SJCRH30 (cell line): Measurements from ENCODE around the gene SVBP. TPM values are rescaled to one million over a fixed set of nuclear protein-coding genes. Genes with fewer than 3 reads are reported as not detected.
"Not testable (repeated sequence)": the region's sequence is repeated elsewhere in the genome, so short reads cannot be mapped to it uniquely, and the experiment has no call there.

Source experiments
- DNase-seq, 2 experiments: peaks; one replicate each; pipeline ENCODE4 v3.0.0-alpha.2; 2015 to 2020
- H3K27ac ChIP-seq: fragments of 250-450 bp; sonication (Bioruptor Pico); 2 replicates; pipeline ENCODE4 v1.5.1; 2020; ENCODE audit warnings: mild to moderate bottlenecking, moderate library complexity
- H3K27me3 ChIP-seq: fragments of 250-450 bp; sonication (Bioruptor Pico); 2 replicates; pipeline ENCODE4 v1.5.1; 2020; ENCODE audit warnings: mild to moderate bottlenecking, moderate library complexity
- H3K36me3 ChIP-seq: fragments of 250-450 bp; sonication (Bioruptor Pico); 2 replicates; pipeline ENCODE4 v1.5.1; 2020; ENCODE audit warnings: mild to moderate bottlenecking, moderate library complexity
- H3K4me1 ChIP-seq: fragments of 250-450 bp; sonication (Bioruptor Pico); 2 replicates; pipeline ENCODE4 v1.5.1; 2020; ENCODE audit warnings: mild to moderate bottlenecking, moderate library complexity
- H3K4me3 ChIP-seq: fragments of 250-450 bp; sonication (Bioruptor Pico); 2 replicates; pipeline ENCODE4 v1.5.1; 2020; ENCODE audit warnings: mild to moderate bottlenecking, moderate library complexity
- H3K9me3 ChIP-seq: fragments of 250-450 bp; sonication (Bioruptor Pico); replicated peaks from 2 replicates; pipeline ENCODE4 v1.5.1; 2020; ENCODE audit warnings: mild to moderate bottlenecking, moderate library complexity
- total RNA-seq: library from RNA; depleted of rRNA; stranded (reverse); fragments of >200 nt; shearing (Covaris generic); gene quantifications from 2 replicates; pipeline ENCODE4 v1.2.3, GENCODE V29; 2014

The SVBP gene
- total RNA-seq, 1 experiment from 2014 or later = 45.3 TPM

DNA sequence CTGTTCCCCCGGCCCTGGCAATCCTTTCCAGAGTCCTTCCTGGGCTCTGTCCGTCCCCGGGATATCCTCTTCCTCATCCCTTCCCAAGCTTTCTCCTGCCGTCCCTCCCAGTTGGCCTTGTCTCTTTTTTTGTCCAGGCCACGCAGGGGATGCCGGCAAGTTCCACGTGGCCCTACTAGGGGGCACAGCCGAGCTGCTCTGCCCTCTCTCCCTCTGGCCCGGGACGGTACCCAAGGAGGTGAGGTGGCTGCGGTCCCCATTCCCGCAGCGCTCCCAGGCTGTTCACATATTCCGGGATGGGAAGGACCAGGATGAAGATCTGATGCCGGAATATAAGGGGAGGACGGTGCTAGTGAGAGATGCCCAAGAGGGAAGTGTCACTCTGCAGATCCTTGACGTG lies 13.4 kb upstream of the SVBP start:
- no peaks in the 10 kb centered on the region for H3K27me3 ChIP-seq
- H3K27ac ChIP-seq = no peak overlapping the region
- H3K4me3 ChIP-seq = no peak overlapping the region
- no peaks in the 10 kb centered on the region for H3K36me3 ChIP-seq
- no peak for DNase-seq
- H3K4me1 ChIP-seq = peaks cover 20% of the 10 kb centered on the region
- H3K9me3 ChIP-seq = no peaks in the 10 kb centered on the region

GRCh38 chr1:42825036-42825851 lies 8.0 kb upstream of the SVBP start:
- Histone ChIP-seq H3K27me3 (no peaks in the 10 kb centered on the region), H3K4me1 (peaks cover 26% of the 10 kb centered on the region)

DNA sequence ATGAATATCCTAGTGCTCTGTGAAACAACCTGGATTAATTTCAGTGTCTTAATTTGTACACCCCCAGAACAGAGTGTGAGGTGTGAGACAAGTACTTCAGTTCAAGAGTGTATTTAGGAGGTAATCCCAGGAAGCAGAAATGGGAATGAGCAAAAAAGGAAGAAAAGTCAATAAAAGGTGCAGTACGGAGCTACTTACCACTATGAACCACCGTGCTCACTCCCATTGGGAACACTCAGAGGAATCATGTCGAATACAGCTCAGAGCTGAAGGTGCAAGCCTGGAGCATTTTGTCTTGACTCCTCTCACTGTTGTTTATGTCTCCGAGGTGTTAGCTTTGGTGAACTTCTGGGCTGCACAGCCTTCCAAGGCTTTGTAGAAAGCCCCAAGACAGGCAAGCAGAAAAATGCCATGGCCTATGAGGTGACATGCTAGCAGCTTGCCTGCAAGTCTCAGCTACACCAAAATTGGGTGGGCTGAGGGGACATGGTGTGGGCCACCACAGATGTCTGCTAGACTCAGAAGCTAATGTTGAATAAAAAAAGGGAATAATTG lies 7.4 kb upstream of the SVBP start:
- Histone ChIP-seq H3K36me3 (no peaks in the 10 kb centered on the region), H3K27me3 (no peaks in the 10 kb centered on the region), H3K9me3 (no peaks in the 10 kb centered on the region), H3K27ac (peak overlapping the region; percentile 24; the same call in 1 of the 2 replicates), H3K4me3 (peak overlapping the region; percentile 47), H3K4me1 (peaks cover 26% of the 10 kb centered on the region)
- DNase-seq = peak in 1 of 2 experiments; percentile 42

More at GRCh38 chr1:42825036-42825851, 8.0 kb upstream of the SVBP start:
- no peaks in the 10 kb centered on the region for H3K36me3 ChIP-seq
- H3K27ac ChIP-seq = no peak overlapping the region
- no peaks in the 10 kb centered on the region for H3K9me3 ChIP-seq
- peak; percentile 48 to 62 for DNase-seq
- no peak overlapping the region; the same call in 1 of the 2 replicates for H3K4me3 ChIP-seq

- H3K27ac ChIP-seq = peak overlapping the region; percentile 24
- DNase-seq = peak in 1 of 2 experiments; percentile 23
- peaks cover 28% of the 10 kb centered on the region for H3K4me1 ChIP-seq
- H3K4me3 ChIP-seq = no peak overlapping the region
- H3K9me3 ChIP-seq = no peaks in the 10 kb centered on the region
- H3K27me3 ChIP-seq = no peaks in the 10 kb centered on the region
- no peaks in the 10 kb centered on the region for H3K36me3 ChIP-seq
Observed at GRCh38 chr1:42822800-42823392, 5.7 kb upstream of the SVBP start.

DNA sequence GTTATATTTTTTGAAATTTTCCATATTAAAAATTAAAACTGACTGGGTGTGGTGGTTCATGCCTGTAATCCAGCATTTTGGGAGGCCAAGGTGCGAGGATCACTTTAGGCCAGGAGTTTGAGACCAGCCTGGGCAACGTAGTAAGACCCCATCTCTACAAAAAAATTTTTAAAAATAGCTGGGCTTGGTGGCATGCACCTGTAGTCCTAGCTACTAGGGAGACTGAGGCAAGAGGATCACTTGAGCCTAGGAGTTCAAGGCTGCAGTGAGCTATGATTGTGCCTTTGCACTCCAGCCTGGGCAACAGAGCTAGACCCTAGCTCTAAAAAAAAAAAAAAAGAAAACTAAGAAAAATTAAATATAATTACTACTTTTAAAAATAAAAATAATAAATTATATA lies 4.5 kb upstream of the SVBP start:
- Histone ChIP-seq H3K36me3 (no peaks in the 10 kb centered on the region), H3K27me3 (no peaks in the 10 kb centered on the region), H3K9me3 (no peaks in the 10 kb centered on the region), H3K27ac (no peak overlapping the region), H3K4me3 (no peak overlapping the region), H3K4me1 (peaks cover 33% of the 10 kb centered on the region)
- DNase-seq = no peak

GRCh38 chr1:42820813-42821212 lies 3.6 kb upstream of the SVBP start:
- H3K27me3 ChIP-seq = no peaks in the 10 kb centered on the region
- peaks cover 37% of the 10 kb centered on the region for H3K4me1 ChIP-seq
- no peaks in the 10 kb centered on the region for H3K36me3 ChIP-seq
- no peak for DNase-seq
- no peaks in the 10 kb centered on the region for H3K9me3 ChIP-seq
- H3K4me3 ChIP-seq = no peak overlapping the region
- H3K27ac ChIP-seq = no peak overlapping the region

DNA sequence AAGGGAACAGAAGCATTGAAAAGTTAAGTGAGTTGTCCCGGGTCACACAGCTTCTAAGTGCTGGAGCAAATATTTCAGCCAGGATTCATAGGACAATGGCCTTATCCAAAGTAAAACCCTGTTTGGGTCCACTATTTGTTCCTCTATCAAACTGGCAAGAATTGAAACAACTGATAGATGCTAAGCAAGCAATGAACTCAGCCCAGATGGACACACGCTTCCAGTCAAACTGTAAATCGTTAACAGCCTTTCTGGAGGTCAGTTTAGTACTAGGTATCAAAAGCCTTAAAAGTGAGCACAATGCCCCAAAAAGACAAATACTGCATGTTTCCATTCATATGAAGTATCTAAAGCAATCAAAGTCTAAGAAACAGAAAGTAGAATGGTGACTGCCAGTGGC lies 779 bp upstream of the SVBP start:
- DNase-seq = no peak
- Histone ChIP-seq H3K36me3 (0 out of 2 replicates have a peak, but pooled peaks cover 3% of the 10 kb centered on the region), H3K4me3 (peak overlapping the region; percentile 98), H3K27me3 (no peaks in the 10 kb centered on the region), H3K4me1 (peaks cover 20% of the 10 kb centered on the region), H3K9me3 (no peaks in the 10 kb centered on the region), H3K27ac (no peak overlapping the region)

GRCh38 chr1:42817440-42817767 lies 207 bp upstream of the SVBP start:
- no peaks in the 10 kb centered on the region for H3K9me3 ChIP-seq
- DNase-seq = no peak
- H3K27ac ChIP-seq = peak overlapping the region; percentile 96
- peak overlapping the region; percentile 98 for H3K4me3 ChIP-seq
- H3K4me1 ChIP-seq = peaks cover 14% of the 10 kb centered on the region
- H3K36me3 ChIP-seq = peaks cover 3% of the 10 kb centered on the region; the same call in 1 of the 2 replicates
- H3K27me3 ChIP-seq = no peaks in the 10 kb centered on the region

DNA sequence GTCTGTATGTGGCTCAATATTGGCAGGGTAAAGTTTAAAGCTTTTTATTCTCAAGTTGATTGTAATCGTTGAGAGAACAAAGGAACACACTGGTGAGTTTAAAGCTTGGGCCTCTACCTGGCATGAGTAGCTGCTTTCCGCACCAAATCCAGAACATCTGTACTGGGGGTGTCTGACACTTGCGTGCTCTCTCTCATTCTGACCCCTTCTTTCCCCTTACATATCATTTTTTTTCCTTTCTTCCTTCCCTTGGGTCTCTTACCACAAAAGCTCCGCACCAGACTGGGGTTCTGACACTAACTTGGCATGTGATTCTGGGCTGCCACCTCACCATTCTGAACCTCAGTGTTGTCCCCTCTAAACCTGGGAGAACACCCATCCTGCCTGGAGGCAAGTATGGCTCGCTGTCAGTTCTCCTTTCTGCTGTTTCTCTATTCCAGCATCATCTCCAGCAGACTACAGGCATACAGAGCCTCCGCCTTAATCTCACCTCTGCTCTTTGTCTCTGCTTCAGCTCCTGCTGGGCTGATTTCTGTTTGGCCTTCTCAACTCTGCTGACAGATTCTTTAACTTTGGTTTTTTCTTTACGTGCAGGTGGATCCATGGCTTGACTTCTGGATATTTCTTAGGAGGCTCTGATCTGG lies 1.1 kb downstream of the SVBP start:
- Histone ChIP-seq H3K27ac (peak overlapping the region; percentile 96), H3K4me1 (peaks cover 14% of the 10 kb centered on the region), H3K27me3 (no peaks in the 10 kb centered on the region), H3K9me3 (no peaks in the 10 kb centered on the region), H3K4me3 (peak overlapping the region; percentile 98), H3K36me3 (peaks cover 3% of the 10 kb centered on the region; the same call in 1 of the 2 replicates)
- DNase-seq = peak in 1 of 2 experiments; percentile 30

- H3K36me3 ChIP-seq, H3K27me3 ChIP-seq, H3K27ac ChIP-seq, DNase-seq, H3K4me3 ChIP-seq, H3K9me3 ChIP-seq: not testable (repeated sequence)
- peaks cover 14% of the 10 kb centered on the region for H3K4me1 ChIP-seq
Observed at GRCh38 chr1:42814815-42815214, 2.4 kb downstream of the SVBP start.

- H3K27me3 ChIP-seq = no peaks in the 10 kb centered on the region
- H3K36me3 ChIP-seq = no peaks in the 10 kb centered on the region; the same call in 1 of the 2 replicates
- H3K9me3 ChIP-seq = no peaks in the 10 kb centered on the region; the same call in 1 of the 2 replicates
- H3K27ac ChIP-seq = peak overlapping the region; percentile 67
- no peak overlapping the region for H3K4me3 ChIP-seq
- peaks cover 18% of the 10 kb centered on the region for H3K4me1 ChIP-seq
- peak; percentile 72 to 90 for DNase-seq
Observed at GRCh38 chr1:42807056-42807668, 10.0 kb downstream of the SVBP start.

DNA sequence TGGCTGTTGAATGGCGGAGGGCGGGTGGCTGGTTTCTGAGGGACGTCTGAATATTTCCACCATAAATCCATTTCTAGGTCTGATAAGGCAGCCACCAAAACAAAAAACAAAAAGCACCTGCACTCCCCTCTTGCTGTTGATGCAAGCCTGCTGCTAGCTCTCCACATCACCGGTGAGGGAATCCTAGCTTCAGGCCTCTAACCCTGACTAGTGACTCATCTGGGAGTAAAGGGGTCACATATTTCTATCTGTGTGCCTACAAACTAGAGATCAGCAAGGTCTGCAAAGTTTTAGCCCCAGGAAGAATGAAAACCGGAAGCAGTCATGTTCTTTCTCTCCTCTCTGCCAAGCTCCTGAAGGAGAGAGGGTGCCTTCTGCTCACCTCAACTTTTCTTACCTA lies 10.6 kb downstream of the SVBP start:
- DNase-seq = no peak

DNA sequence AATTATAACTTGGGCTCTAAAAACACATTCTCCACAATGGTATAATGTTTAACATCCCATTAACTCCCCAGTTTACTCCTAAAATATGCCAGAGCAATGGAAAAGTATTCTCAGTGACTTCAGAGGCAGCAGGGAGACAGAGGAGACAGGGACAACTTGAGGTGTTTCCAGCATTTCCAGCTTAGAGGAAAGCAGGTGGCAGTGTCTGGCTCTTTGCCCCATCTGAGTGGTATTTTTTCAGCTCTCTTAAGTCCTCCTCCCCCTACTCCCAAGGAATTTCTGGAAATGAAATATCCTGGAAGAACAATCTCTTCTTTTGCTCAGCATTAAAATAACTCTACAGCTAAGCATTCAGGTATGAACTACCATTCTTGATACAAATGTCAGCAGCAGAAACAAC lies 11.0 kb downstream of the SVBP start:
- no peaks in the 10 kb centered on the region; the same call in 1 of the 2 replicates for H3K9me3 ChIP-seq
- no peak overlapping the region for H3K27ac ChIP-seq
- no peaks in the 10 kb centered on the region for H3K27me3 ChIP-seq
- no peak overlapping the region for H3K4me3 ChIP-seq
- no peaks in the 10 kb centered on the region; the same call in 1 of the 2 replicates for H3K36me3 ChIP-seq
- no peak for DNase-seq
- H3K4me1 ChIP-seq = peaks cover 18% of the 10 kb centered on the region

More for the DNA sequence above, 10.6 kb downstream of the SVBP start:
- H3K27ac ChIP-seq = peak overlapping the region; percentile 67
- no peaks in the 10 kb centered on the region; the same call in 1 of the 2 replicates for H3K36me3 ChIP-seq
- H3K4me3 ChIP-seq = no peak overlapping the region
- H3K27me3 ChIP-seq = no peaks in the 10 kb centered on the region
- peaks cover 18% of the 10 kb centered on the region for H3K4me1 ChIP-seq
- no peaks in the 10 kb centered on the region; the same call in 1 of the 2 replicates for H3K9me3 ChIP-seq

DNA sequence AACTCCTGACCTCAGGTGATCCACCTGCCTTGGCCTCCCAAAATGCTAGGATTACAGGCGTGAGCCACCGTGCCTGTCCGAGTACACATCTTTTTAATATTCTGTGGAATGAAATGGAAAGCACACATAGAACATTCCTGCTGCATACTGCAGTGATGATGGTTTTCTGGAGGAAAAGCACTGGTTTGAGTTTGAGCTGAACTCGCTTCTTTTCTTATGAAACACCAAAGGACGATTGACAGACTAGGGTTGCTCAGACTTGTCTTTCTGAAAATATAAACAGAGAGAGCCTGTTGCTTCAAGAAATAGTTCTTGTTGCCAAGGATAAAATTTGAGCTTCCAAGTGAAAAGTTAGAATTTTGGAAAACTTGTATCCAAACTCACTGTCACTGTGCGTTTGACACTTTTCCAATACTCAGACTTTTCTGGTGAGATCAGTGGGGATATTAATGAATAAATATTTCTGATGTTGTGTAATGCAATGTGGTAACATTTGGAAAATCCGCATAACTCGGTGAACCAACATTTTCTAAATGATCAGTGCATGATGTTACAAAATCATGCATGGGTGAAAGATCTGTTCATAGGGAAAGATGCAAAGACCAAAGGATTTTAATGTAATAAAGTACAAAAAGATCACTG lies 15.2 kb downstream of the SVBP start:
- Histone ChIP-seq H3K27ac (no peak overlapping the region), H3K4me3 (no peak overlapping the region), H3K27me3 (no peaks in the 10 kb centered on the region), H3K36me3 (no peaks in the 10 kb centered on the region; the same call in 1 of the 2 replicates), H3K4me1 (peaks cover 9% of the 10 kb centered on the region), H3K9me3 (no peaks in the 10 kb centered on the region; the same call in 1 of the 2 replicates)
- DNase-seq = no peak
